Ectodermal cell (in vitro differentiated cells): Measurements from ENCODE around the gene SLC35G3.
"Not testable (repeated sequence)": the region's sequence is repeated elsewhere in the genome, so short reads cannot be mapped to it uniquely, and the experiment has no call there.

Experiments
- H3K27ac ChIP-seq: 2 replicates; pipeline ENCODE4 v1.7.0; 2013; ENCODE audit warnings: mild to moderate bottlenecking, low read depth, low read length; ENCODE audit not compliant: insufficient read depth, poor library complexity, severe bottlenecking
- H3K27me3 ChIP-seq: 2 replicates; pipeline ENCODE4 v1.7.0; 2013; ENCODE audit warnings: mild to moderate bottlenecking, low read length; ENCODE audit not compliant: insufficient read depth, control insufficient read depth, poor library complexity, severe bottlenecking
- H3K36me3 ChIP-seq: one replicate; pipeline ENCODE4 v1.7.0; 2013; ENCODE audit warnings: low read length; ENCODE audit not compliant: control insufficient read depth, insufficient read depth
- H3K4me1 ChIP-seq: one replicate; pipeline ENCODE4 v1.7.0; 2013; ENCODE audit warnings: low read length; ENCODE audit not compliant: control insufficient read depth, insufficient read depth
- H3K4me3 ChIP-seq: 2 replicates; pipeline ENCODE4 v1.7.0; 2013; ENCODE audit warnings: low read depth, low read length, control low read depth; ENCODE audit not compliant: insufficient read depth
- H3K9me3 ChIP-seq: 2 replicates; pipeline ENCODE4 v1.7.0; 2013; ENCODE audit warnings: mild to moderate bottlenecking, low read length, moderate library complexity; ENCODE audit not compliant: control insufficient read depth
- whole genome bisulfite sequencing, 2 experiments: methylation state at CpG; one replicate each; pipeline ENCODE4 v1.1.7; 2013; ENCODE audit warnings: missing lambda C conversion rate in 2 of 2; 5-methylcytosine and 5-hydroxymethylcytosine counted together

SLC35G3 gene

GRCh38 chr17:35183332-35183731 is 10.9 kb downstream of the SLC35G3 start:
- H3K27me3 ChIP-seq: no peaks in the 10 kb centered on the region
- no peak overlapping the region for H3K27ac ChIP-seq
- WGBS, 2 experiments: 83 to 87% methylated on average over 6 of the region's 6 CpGs
- H3K9me3 ChIP-seq: no peaks in the 10 kb centered on the region
- H3K4me1 ChIP-seq: no peaks in the 10 kb centered on the region
- no peak overlapping the region for H3K4me3 ChIP-seq
- no peaks in the 10 kb centered on the region for H3K36me3 ChIP-seq

- not testable (repeated sequence) for H3K9me3 ChIP-seq, H3K27me3 ChIP-seq, H3K27ac ChIP-seq, H3K4me3 ChIP-seq, H3K4me1 ChIP-seq, H3K36me3 ChIP-seq
- WGBS, 2 experiments: 96 to 100% methylated on average over 4 of the region's 5 CpGs
These were observed 14.8 kb downstream of the SLC35G3 start for GRCh38 chr17:35179379-35179778.

GRCh38 chr17:35176897-35177296 is 17.3 kb downstream of the SLC35G3 start:
- no peak overlapping the region for H3K27ac ChIP-seq
- no peaks in the 10 kb centered on the region for H3K4me1 ChIP-seq
- WGBS, 2 experiments: 86 to 91% methylated on average over 8 of the region's 8 CpGs
- no peak overlapping the region for H3K4me3 ChIP-seq
- H3K9me3 ChIP-seq: no peaks in the 10 kb centered on the region
- no peaks in the 10 kb centered on the region for H3K36me3 ChIP-seq
- no peaks in the 10 kb centered on the region for H3K27me3 ChIP-seq

GRCh38 chr17:35175638-35176415 is 18.4 kb downstream of the SLC35G3 start:
- Histone ChIP-seq H3K9me3 (no peaks in the 10 kb centered on the region), H3K4me3 (no peak overlapping the region), H3K36me3 (no peaks in the 10 kb centered on the region), H3K4me1 (no peaks in the 10 kb centered on the region), H3K27me3 (no peaks in the 10 kb centered on the region), H3K27ac (no peak overlapping the region)
- 91 to 92% methylated on average over 9 of the region's 9 CpGs for WGBS, 2 experiments

- no peaks in the 10 kb centered on the region for H3K4me1 ChIP-seq
- no peaks in the 10 kb centered on the region for H3K36me3 ChIP-seq
- no peaks in the 10 kb centered on the region for H3K27me3 ChIP-seq
- no peak overlapping the region for H3K27ac ChIP-seq
- H3K9me3 ChIP-seq: no peaks in the 10 kb centered on the region
- no peak overlapping the region for H3K4me3 ChIP-seq
- WGBS, 2 experiments: 82 to 92% methylated on average over 2 of the region's 2 CpGs
These were observed 19.3 kb downstream of the SLC35G3 start for GRCh38 chr17:35174835-35175334.

- WGBS, 2 experiments: 84 to 89% methylated on average over 3 of the region's 3 CpGs
- not testable (repeated sequence) for H3K9me3 ChIP-seq, H3K4me1 ChIP-seq, H3K27me3 ChIP-seq, H3K4me3 ChIP-seq, H3K27ac ChIP-seq, H3K36me3 ChIP-seq
These were observed 21.9 kb downstream of the SLC35G3 start for GRCh38 chr17:35172321-35172720.

GRCh38 chr17:35171834-35172233 is 22.4 kb downstream of the SLC35G3 start:
- Histone ChIP-seq H3K4me3 (no peak overlapping the region), H3K4me1 (no peaks in the 10 kb centered on the region), H3K27me3 (no peaks in the 10 kb centered on the region), H3K27ac (no peak overlapping the region), H3K9me3 (no peaks in the 10 kb centered on the region), H3K36me3 (no peaks in the 10 kb centered on the region)
- 86% methylated on average over 1 of the region's 2 CpGs; no CpG with 5 or more reads in 1 of the 2 experiments for WGBS, 2 experiments

- whole genome bisulfite sequencing, 2 experiments: 93 to 94% methylated on average over 17 to 18 of the region's 18 CpGs
- no peak overlapping the region for H3K27ac ChIP-seq
- H3K9me3 ChIP-seq: no peaks in the 10 kb centered on the region
- H3K36me3 ChIP-seq: no peaks in the 10 kb centered on the region
- no peaks in the 10 kb centered on the region for H3K4me1 ChIP-seq
- H3K27me3 ChIP-seq: no peaks in the 10 kb centered on the region
- H3K4me3 ChIP-seq: no peak overlapping the region
These were observed 23.0 kb downstream of the SLC35G3 start for GRCh38 chr17:35170968-35171771.

- 93 to 95% methylated on average over 17 of the region's 17 CpGs for WGBS, 2 experiments
- no peak overlapping the region for H3K4me3 ChIP-seq
- H3K9me3 ChIP-seq: no peaks in the 10 kb centered on the region
- H3K4me1 ChIP-seq: no peaks in the 10 kb centered on the region
- H3K27ac ChIP-seq: no peak overlapping the region
- no peaks in the 10 kb centered on the region for H3K27me3 ChIP-seq
- H3K36me3 ChIP-seq: no peaks in the 10 kb centered on the region
These were observed 24.3 kb downstream of the SLC35G3 start for GRCh38 chr17:35169835-35170363.

- Histone ChIP-seq H3K9me3 (no peaks in the 10 kb centered on the region), H3K4me3 (no peak overlapping the region), H3K27ac (no peak overlapping the region), H3K27me3 (no peaks in the 10 kb centered on the region), H3K4me1 (no peaks in the 10 kb centered on the region), H3K36me3 (no peaks in the 10 kb centered on the region)
- 93 to 100% methylated on average over 1 of the region's 1 CpG for WGBS, 2 experiments
These were observed 26.5 kb downstream of the SLC35G3 start for GRCh38 chr17:35167666-35168065.
